IMR-90 (cell line): Measurements from ENCODE around the gene NRP1. TPM values are rescaled to one million over a fixed set of nuclear protein-coding genes. Genes with fewer than 3 reads are reported as not detected.

Experiments
- ATAC-seq: fragments of 200-7000 bp; cut with Tn5 transposase; 2 replicates; pipeline ENCODE4 v1.9.1; 2020; ENCODE audit warnings: low read depth, mild to moderate bottlenecking, moderate library complexity
- BruUV-seq: library from RNA; stranded (reverse); fragments of 400-500 nt; replicated peaks from 2 replicates; lab custom pipeline; 2021; lab: Mats Ljungman, UMichigan
- CTCF ChIA-PET: fragments of 300-600 bp; formaldehyde crosslinking; extraction: SDS; loops from one replicate; lab custom pipeline; 2021; ENCODE audit warnings: antibody characterized with exemption; lab: Yijun Ruan, JAX
- POLR2A ChIA-PET: fragments of 300-600 bp; sonication (Branson Sonifier 250); formaldehyde crosslinking; loops from one replicate; lab custom pipeline; 2022; ENCODE audit warnings: antibody characterized with exemption; ENCODE audit not compliant: unreplicated experiment; lab: Charles Lee
- DNase-seq: peaks from one replicate; pipeline ENCODE4 v3.0.0; 2013
- H2AFZ ChIP-seq: replicated peaks from 2 replicates; pipeline ENCODE3; 2013; ENCODE audit warnings: low read length, mild to moderate bottlenecking; ENCODE audit not compliant: poor library complexity
- H2AK5ac ChIP-seq: 2 replicates; pipeline ENCODE4 v1.6.1; 2013; ENCODE audit warnings: low read depth, low read length, inconsistent platforms
- H2AK9ac ChIP-seq: replicated peaks from 2 replicates; pipeline ENCODE3; 2013; ENCODE audit warnings: mild to moderate bottlenecking, low read depth, low read length, moderate library complexity; ENCODE audit not compliant: poor library complexity
- H2BK120ac ChIP-seq: 2 replicates; pipeline ENCODE4 v1.6.1; 2013; ENCODE audit warnings: low read depth, low read length, inconsistent platforms
- H2BK15ac ChIP-seq: 3 replicates; pipeline ENCODE4 v1.6.1; 2013; ENCODE audit warnings: low read depth, low read length, inconsistent platforms
- H2BK20ac ChIP-seq: 2 replicates; pipeline ENCODE4 v1.6.1; 2013; ENCODE audit warnings: low read depth, mild to moderate bottlenecking, inconsistent platforms, low read length, moderate library complexity
- H2BK5ac ChIP-seq: 2 replicates; pipeline ENCODE4 v1.6.1; 2013; ENCODE audit warnings: mild to moderate bottlenecking, low read depth, low read length, inconsistent platforms; ENCODE audit not compliant: poor library complexity, severe bottlenecking
- H3K14ac ChIP-seq: replicated peaks from 2 replicates; pipeline ENCODE4 v1.6.1; 2013; ENCODE audit warnings: low read depth, low read length, inconsistent platforms
- H3K18ac ChIP-seq: 2 replicates; pipeline ENCODE4 v1.6.1; 2013; ENCODE audit warnings: low read depth, low read length, control low read depth
- H3K23ac ChIP-seq: 2 replicates; pipeline ENCODE4 v1.6.1; 2013; ENCODE audit warnings: low read depth, low read length, inconsistent platforms
- H3K27ac ChIP-seq: 2 replicates; pipeline ENCODE4 v1.5.1; 2013; ENCODE audit warnings: mild to moderate bottlenecking, control low read depth, low read length; ENCODE audit not compliant: insufficient read depth
- H3K27me3 ChIP-seq: 2 replicates; pipeline ENCODE4 v1.6.1; 2013; ENCODE audit warnings: low read length; ENCODE audit not compliant: control insufficient read depth, insufficient read depth
- H3K36me3 ChIP-seq: 2 replicates; pipeline ENCODE4 v1.6.1; 2013; ENCODE audit warnings: low read length, mixed read lengths; ENCODE audit not compliant: control insufficient read depth, insufficient read depth
- H3K4ac ChIP-seq: 2 replicates; pipeline ENCODE4 v1.6.1; 2013; ENCODE audit warnings: low read depth, low read length, inconsistent platforms
- H3K4me1 ChIP-seq: 2 replicates; pipeline ENCODE4 v1.6.1; 2013; ENCODE audit warnings: low read length, mixed read lengths; ENCODE audit not compliant: control insufficient read depth, insufficient read depth
- H3K4me2 ChIP-seq: 2 replicates; pipeline ENCODE4 v1.6.1; 2013; ENCODE audit warnings: low read depth, mild to moderate bottlenecking, control low read depth, low read length, moderate library complexity
- H3K4me3 ChIP-seq: 2 replicates; pipeline ENCODE4 v1.5.1; 2013; ENCODE audit warnings: low read depth, mild to moderate bottlenecking, control low read depth, low read length, moderate library complexity; ENCODE audit not compliant: insufficient read depth
- H3K56ac ChIP-seq: 2 replicates; pipeline ENCODE4 v1.6.1; 2013; ENCODE audit warnings: low read length, inconsistent platforms; ENCODE audit not compliant: insufficient read depth; ENCODE audit errors: extremely low read depth
- H3K79me1 ChIP-seq, 2 experiments: 2 replicates each; pipeline ENCODE4 v1.6.1; 2013; ENCODE audit warnings: low read length in 2 of 2, inconsistent platforms in 1 of 2, low read depth in 1 of 2
- H3K9ac ChIP-seq: 2 replicates; pipeline ENCODE4 v1.6.1; 2013; ENCODE audit warnings: low read depth, low read length, control low read depth
- H3K9me1 ChIP-seq: 2 replicates; pipeline ENCODE4 v1.6.1; 2013; ENCODE audit warnings: low read length, inconsistent platforms; ENCODE audit not compliant: insufficient read depth
- H3K9me3 ChIP-seq: 2 replicates; pipeline ENCODE4 v1.6.1; 2013; ENCODE audit warnings: low read length; ENCODE audit not compliant: control insufficient read depth, insufficient read depth
- H4K20me1 ChIP-seq: 2 replicates; pipeline ENCODE4 v1.6.1; 2013; ENCODE audit warnings: low read length, inconsistent platforms; ENCODE audit not compliant: insufficient read depth
- H4K5ac ChIP-seq: 2 replicates; pipeline ENCODE4 v1.6.1; 2013; ENCODE audit warnings: mild to moderate bottlenecking, low read depth, low read length, control low read depth
- H4K8ac ChIP-seq, 2 experiments: 2 replicates each; pipeline ENCODE4 v1.6.1; 2013; ENCODE audit warnings: low read depth in 2 of 2, low read length in 2 of 2, control low read depth in 1 of 2, inconsistent platforms in 1 of 2
- H4K91ac ChIP-seq: 2 replicates; pipeline ENCODE4 v1.6.1; 2013; ENCODE audit warnings: low read depth, low read length, inconsistent platforms; ENCODE audit not compliant: insufficient read depth
- CEBPB ChIP-seq: IDR thresholded peaks from 2 replicates; pipeline ENCODE4 v1.6.1; 2012; ENCODE audit warnings: low read depth, low read length, improper control_type of control experiment
- CTCF ChIP-seq: conservative IDR thresholded peaks from 2 replicates; pipeline ENCODE4 v1.5.1; 2012; ENCODE audit warnings: mild to moderate bottlenecking, low read depth, low read length, improper control_type of control experiment
- FOS ChIP-seq: fragments of 150-350 bp; IDR thresholded peaks from 2 replicates; pipeline ENCODE4 v1.6.1; 2016; ENCODE audit warnings: low read depth, low read length
- POLR2A ChIP-seq: IDR thresholded peaks from 2 replicates; pipeline ENCODE4 v1.6.1; 2012; ENCODE audit warnings: mild to moderate bottlenecking, low read depth, low read length
- RAD21 ChIP-seq: IDR thresholded peaks from 2 replicates; pipeline ENCODE4 v1.6.1; 2012; ENCODE audit warnings: low read length, improper control_type of control experiment
- WGBS, 2 experiments: methylation state at CpG; one replicate each; pipeline versions ENCODE4 v1.1.5 to v1.1.7; 2013; ENCODE audit warnings: missing lambda C conversion rate in 2 of 2; ENCODE audit not compliant: insufficient read length in 1 of 2; ENCODE audit errors: extremely low coverage in 2 of 2; 5-methylcytosine and 5-hydroxymethylcytosine counted together
- dilution Hi-C: fragments of 300-500 bp; cut with HindIII; formaldehyde crosslinking; loops from one replicate; pipeline ENCODE4 v1.14.3; 2018; ENCODE audit warnings: low sequenced_read_pairs; ENCODE audit not compliant: unreplicated experiment
- in situ Hi-C: fragments of 300-500 bp; cut with MboI; formaldehyde crosslinking; loops from 3 replicates; pipeline ENCODE4 v1.14.3; 2019; ENCODE audit warnings: low sequenced_read_pairs, inconsistent platforms, mixed read lengths
- intact Hi-C: fragments of 100-400 bp; cut with micrococcal nuclease; formaldehyde crosslinking; loops from 2 replicates; pipeline ENCODE4 v1.10.0; 2022
- polyA plus RNA-seq, 3 experiments: library from polyadenylated mRNA; depleted of rRNA; stranded (reverse); fragments of >200 nt; gene quantifications; 2 replicates each; pipeline ENCODE4 v1.2.3, GENCODE V29; 2012; ENCODE audit warnings: low replicate concordance in 1 of 3
- total RNA-seq: library from RNA; depleted of rRNA; stranded (reverse); fragments of >200 nt; gene quantifications from 2 replicates; pipeline ENCODE4 v1.2.3, GENCODE V29; 2012

Gene NRP1
- total and polyA plus RNA-seq, 2 of the 4 experiments (the other 2 are of a cell fraction) = 108 to 227 TPM

GRCh38 chr10:33215635-33216034 is 118.8 kb downstream of the NRP1 start:
- H3K9me1 ChIP-seq = peaks cover 6% of the 10 kb centered on the region
- no peak overlapping the region for H3K14ac ChIP-seq
- no peak overlapping the region for H2AFZ ChIP-seq
- H3K4me2 ChIP-seq = no peak overlapping the region
- no peaks in the 10 kb centered on the region for H3K9me3 ChIP-seq
- peaks cover 5 to 42% of the 10 kb centered on the region in 2 experiments; a peak in 3 of 4 replicates for H3K79me1 ChIP-seq
- no peak overlapping the region for H2BK15ac ChIP-seq
- POLR2A ChIA-PET = interaction anchor here (1.2 kb wide), 1 partner anchor 21 kb away, joined by 3 read pairs; no protein-coding TSS in a partner anchor
- no peak overlapping the region for H2AK9ac ChIP-seq
- DNase-seq = no peak
- no peak overlapping the region for H3K27ac ChIP-seq
- peaks cover 15% of the 10 kb centered on the region for H3K36me3 ChIP-seq
- H4K20me1 ChIP-seq = no peaks in the 10 kb centered on the region; the same call in 1 of the 2 replicates
- peaks cover 25% of the 10 kb centered on the region for H3K4me1 ChIP-seq
- H3K9ac ChIP-seq = no peak overlapping the region
- no peak overlapping the region; the same call in 1 of the 2 replicates for H2BK120ac ChIP-seq
- peak overlapping the region; percentile 11; the same call in 1 of the 2 replicates for H3K4ac ChIP-seq
- peak overlapping the region; percentile 55 for H2BK5ac ChIP-seq
- no peaks in the 10 kb centered on the region for H3K27me3 ChIP-seq
- no peak overlapping the region; the same call in 1 of the 2 replicates for H2AK5ac ChIP-seq
- no peak overlapping the region for H4K8ac ChIP-seq
- H3K23ac ChIP-seq = peak overlapping the region; percentile 3; the same call in 1 of the 2 replicates
- intact Hi-C loops (no loop called here), in situ Hi-C loops (no loop called here), dilution Hi-C loops (no loop called here)
- peak overlapping the region; percentile 58; the same call in 1 of the 2 replicates for H3K18ac ChIP-seq
- H4K5ac ChIP-seq = no peak overlapping the region
- WGBS, 2 experiments = 100% methylated on average over 1 of the region's 3 CpGs; no CpG with 5 or more reads in 1 of the 2 experiments
- H3K56ac ChIP-seq = no peak overlapping the region
- H4K91ac ChIP-seq = peak overlapping the region; percentile 10; the same call in 1 of the 2 replicates
- no TSS peak for BruUV-seq
- H3K4me3 ChIP-seq = no peak overlapping the region
- CTCF ChIA-PET = interaction anchor here (1.5 kb wide), 1 partner anchor 23 kb away, joined by 3 read pairs; no protein-coding TSS in a partner anchor
- TF ChIP-seq FOS = no peak
- no peak for TF ChIP-seq CTCF
- TF ChIP-seq POLR2A = no peak
- no peak for TF ChIP-seq CEBPB
- TF ChIP-seq RAD21 = no peak
- 0 out of 2 replicates have a peak overlapping the region, but pooled peaks have one; percentile 3 for H2BK20ac ChIP-seq
- no peak for ATAC-seq
